Measurements from ENCODE around the gene ORMDL3. TPM values are rescaled to one million over a fixed set of nuclear protein-coding genes. Genes with fewer than 3 reads are reported as not detected.

ORMDL3 gene
- total RNA-seq, 1 donor from 2014 or later = 37.9 TPM

- Histone ChIP-seq H3K36me3 (ENCODE audit: control insufficient read depth, insufficient read depth, low read length) (peaks cover 1% of the 10 kb centered on the region), H3K27me3 (ENCODE audit: control insufficient read depth, insufficient read depth, low read length) (no peaks in the 10 kb centered on the region), H3K4me3 (ENCODE audit: low read depth, low read length) (no peak overlapping the region)
- DNase-seq (ENCODE audit: low read depth) = no peak
- TF ChIP-seq CTCF (IDR thresholded peaks at IDR 0.05; ENCODE audit: insufficient read depth, low read length, poor library complexity, severe bottlenecking) = no peak
Measured at GRCh38 chr17:39925282-39926134, 1.9 kb downstream of the ORMDL3 start.

GRCh38 chr17:39924691-39925055, 2.7 kb downstream of the ORMDL3 start:
- peaks cover 1% of the 10 kb centered on the region for H3K36me3 ChIP-seq (ENCODE audit: control insufficient read depth, insufficient read depth, low read length)
- TF ChIP-seq CTCF (IDR thresholded peaks at IDR 0.05; ENCODE audit: insufficient read depth, low read length, poor library complexity, severe bottlenecking) = no peak

GRCh38 chr17:39923836-39924690, 3.3 kb downstream of the ORMDL3 start:
- peaks cover 1% of the 10 kb centered on the region for H3K36me3 ChIP-seq (ENCODE audit: control insufficient read depth, insufficient read depth, low read length)
- no peak for DNase-seq (ENCODE audit: low read depth)
- no peak overlapping the region for H3K4me3 ChIP-seq (ENCODE audit: low read depth, low read length)
- TF ChIP-seq CTCF (IDR thresholded peaks at IDR 0.05; ENCODE audit: insufficient read depth, low read length, poor library complexity, severe bottlenecking) = no peak
- no peaks in the 10 kb centered on the region for H3K27me3 ChIP-seq (ENCODE audit: control insufficient read depth, insufficient read depth, low read length)

More at GRCh38 chr17:39924691-39925055, 2.7 kb downstream of the ORMDL3 start:
- DNase-seq (ENCODE audit: low read depth) = no peak
- no peak overlapping the region for H3K4me3 ChIP-seq (ENCODE audit: low read depth, low read length)
- H3K27me3 ChIP-seq (ENCODE audit: control insufficient read depth, insufficient read depth, low read length) = no peaks in the 10 kb centered on the region

GRCh38 chr17:39923230-39923629, 4.2 kb downstream of the ORMDL3 start:
- no peak for TF ChIP-seq CTCF (IDR thresholded peaks at IDR 0.05; ENCODE audit: insufficient read depth, low read length, poor library complexity, severe bottlenecking)
- Histone ChIP-seq H3K27me3 (ENCODE audit: control insufficient read depth, insufficient read depth, low read length) (no peaks in the 10 kb centered on the region), H3K36me3 (ENCODE audit: control insufficient read depth, insufficient read depth, low read length) (peaks cover 1% of the 10 kb centered on the region), H3K4me3 (ENCODE audit: low read depth, low read length) (no peak overlapping the region)
- DNase-seq (ENCODE audit: low read depth) = no peak

- no peak for DNase-seq (ENCODE audit: low read depth)
- Histone ChIP-seq H3K27me3 (ENCODE audit: control insufficient read depth, insufficient read depth, low read length) (no peaks in the 10 kb centered on the region), H3K4me3 (ENCODE audit: low read depth, low read length) (no peak overlapping the region), H3K36me3 (ENCODE audit: control insufficient read depth, insufficient read depth, low read length) (peaks cover 1% of the 10 kb centered on the region)
- TF ChIP-seq CTCF (IDR thresholded peaks at IDR 0.05; ENCODE audit: insufficient read depth, low read length, poor library complexity, severe bottlenecking) = no peak
Measured at GRCh38 chr17:39922006-39922405, 5.4 kb downstream of the ORMDL3 start.

Measured in kidney epithelial cell (primary cell).